IMR-90 (cell line): ENCODE measurements around the gene GIPR. TPM values are rescaled to one million over a fixed set of nuclear protein-coding genes. Genes with fewer than 3 reads are reported as not detected.
A peak's percentile ranks its signal among the peaks of the same experiment; 100 is the strongest.

Source experiments
- ATAC-seq: fragments of 200-7000 bp; cut with Tn5 transposase; 2 replicates; pipeline ENCODE4 v1.9.1; 2020; ENCODE audit warnings: low read depth, mild to moderate bottlenecking, moderate library complexity
- BruUV-seq: library from RNA; stranded (reverse); fragments of 400-500 nt; replicated peaks from 2 replicates; lab custom pipeline; 2021; lab: Mats Ljungman, UMichigan
- CTCF ChIA-PET: fragments of 300-600 bp; formaldehyde crosslinking; extraction: SDS; loops from one replicate; lab custom pipeline; 2021; ENCODE audit warnings: antibody characterized with exemption; lab: Yijun Ruan, JAX
- POLR2A ChIA-PET: fragments of 300-600 bp; sonication (Branson Sonifier 250); formaldehyde crosslinking; loops from one replicate; lab custom pipeline; 2022; ENCODE audit warnings: antibody characterized with exemption; ENCODE audit not compliant: unreplicated experiment; lab: Charles Lee
- DNase-seq: peaks from one replicate; pipeline ENCODE4 v3.0.0; 2013
- H2AFZ ChIP-seq: replicated peaks from 2 replicates; pipeline ENCODE3; 2013; ENCODE audit warnings: low read length, mild to moderate bottlenecking; ENCODE audit not compliant: poor library complexity
- H2AK5ac ChIP-seq: 2 replicates; pipeline ENCODE4 v1.6.1; 2013; ENCODE audit warnings: low read depth, low read length, inconsistent platforms
- H2AK9ac ChIP-seq: replicated peaks from 2 replicates; pipeline ENCODE3; 2013; ENCODE audit warnings: mild to moderate bottlenecking, low read depth, low read length, moderate library complexity; ENCODE audit not compliant: poor library complexity
- H2BK120ac ChIP-seq: 2 replicates; pipeline ENCODE4 v1.6.1; 2013; ENCODE audit warnings: low read depth, low read length, inconsistent platforms
- H2BK15ac ChIP-seq: 3 replicates; pipeline ENCODE4 v1.6.1; 2013; ENCODE audit warnings: low read depth, low read length, inconsistent platforms
- H2BK20ac ChIP-seq: 2 replicates; pipeline ENCODE4 v1.6.1; 2013; ENCODE audit warnings: low read depth, mild to moderate bottlenecking, inconsistent platforms, low read length, moderate library complexity
- H2BK5ac ChIP-seq: 2 replicates; pipeline ENCODE4 v1.6.1; 2013; ENCODE audit warnings: mild to moderate bottlenecking, low read depth, low read length, inconsistent platforms; ENCODE audit not compliant: poor library complexity, severe bottlenecking
- H3K14ac ChIP-seq: replicated peaks from 2 replicates; pipeline ENCODE4 v1.6.1; 2013; ENCODE audit warnings: low read depth, low read length, inconsistent platforms
- H3K18ac ChIP-seq: 2 replicates; pipeline ENCODE4 v1.6.1; 2013; ENCODE audit warnings: low read depth, low read length, control low read depth
- H3K23ac ChIP-seq: 2 replicates; pipeline ENCODE4 v1.6.1; 2013; ENCODE audit warnings: low read depth, low read length, inconsistent platforms
- H3K27ac ChIP-seq: 2 replicates; pipeline ENCODE4 v1.5.1; 2013; ENCODE audit warnings: mild to moderate bottlenecking, control low read depth, low read length; ENCODE audit not compliant: insufficient read depth
- H3K27me3 ChIP-seq: 2 replicates; pipeline ENCODE4 v1.6.1; 2013; ENCODE audit warnings: low read length; ENCODE audit not compliant: control insufficient read depth, insufficient read depth
- H3K36me3 ChIP-seq: 2 replicates; pipeline ENCODE4 v1.6.1; 2013; ENCODE audit warnings: low read length, mixed read lengths; ENCODE audit not compliant: control insufficient read depth, insufficient read depth
- H3K4ac ChIP-seq: 2 replicates; pipeline ENCODE4 v1.6.1; 2013; ENCODE audit warnings: low read depth, low read length, inconsistent platforms
- H3K4me1 ChIP-seq: 2 replicates; pipeline ENCODE4 v1.6.1; 2013; ENCODE audit warnings: low read length, mixed read lengths; ENCODE audit not compliant: control insufficient read depth, insufficient read depth
- H3K4me2 ChIP-seq: 2 replicates; pipeline ENCODE4 v1.6.1; 2013; ENCODE audit warnings: low read depth, mild to moderate bottlenecking, control low read depth, low read length, moderate library complexity
- H3K4me3 ChIP-seq: 2 replicates; pipeline ENCODE4 v1.5.1; 2013; ENCODE audit warnings: low read depth, mild to moderate bottlenecking, control low read depth, low read length, moderate library complexity; ENCODE audit not compliant: insufficient read depth
- H3K56ac ChIP-seq: 2 replicates; pipeline ENCODE4 v1.6.1; 2013; ENCODE audit warnings: low read length, inconsistent platforms; ENCODE audit not compliant: insufficient read depth; ENCODE audit errors: extremely low read depth
- H3K79me1 ChIP-seq, 2 experiments: 2 replicates each; pipeline ENCODE4 v1.6.1; 2013; ENCODE audit warnings: low read length in 2 of 2, inconsistent platforms in 1 of 2, low read depth in 1 of 2
- H3K9ac ChIP-seq: 2 replicates; pipeline ENCODE4 v1.6.1; 2013; ENCODE audit warnings: low read depth, low read length, control low read depth
- H3K9me1 ChIP-seq: 2 replicates; pipeline ENCODE4 v1.6.1; 2013; ENCODE audit warnings: low read length, inconsistent platforms; ENCODE audit not compliant: insufficient read depth
- H3K9me3 ChIP-seq: 2 replicates; pipeline ENCODE4 v1.6.1; 2013; ENCODE audit warnings: low read length; ENCODE audit not compliant: control insufficient read depth, insufficient read depth
- H4K20me1 ChIP-seq: 2 replicates; pipeline ENCODE4 v1.6.1; 2013; ENCODE audit warnings: low read length, inconsistent platforms; ENCODE audit not compliant: insufficient read depth
- H4K5ac ChIP-seq: 2 replicates; pipeline ENCODE4 v1.6.1; 2013; ENCODE audit warnings: mild to moderate bottlenecking, low read depth, low read length, control low read depth
- H4K8ac ChIP-seq, 2 experiments: 2 replicates each; pipeline ENCODE4 v1.6.1; 2013; ENCODE audit warnings: low read depth in 2 of 2, low read length in 2 of 2, control low read depth in 1 of 2, inconsistent platforms in 1 of 2
- H4K91ac ChIP-seq: 2 replicates; pipeline ENCODE4 v1.6.1; 2013; ENCODE audit warnings: low read depth, low read length, inconsistent platforms; ENCODE audit not compliant: insufficient read depth
- BHLHE40 ChIP-seq: fragments of 150-350 bp; IDR thresholded peaks from 2 replicates; pipeline ENCODE4 v1.6.1; 2016; ENCODE audit warnings: mild to moderate bottlenecking, low read depth, low read length
- NFE2L2 ChIP-seq: fragments of 150-350 bp; IDR thresholded peaks from 2 replicates; pipeline ENCODE4 v1.6.1; 2016; ENCODE audit warnings: low read depth, mild to moderate bottlenecking, low read length
- POLR2A ChIP-seq: IDR thresholded peaks from 2 replicates; pipeline ENCODE4 v1.6.1; 2012; ENCODE audit warnings: mild to moderate bottlenecking, low read depth, low read length
- WGBS, 2 experiments: methylation state at CpG; one replicate each; pipeline versions ENCODE4 v1.1.5 to v1.1.7; 2013; ENCODE audit warnings: missing lambda C conversion rate in 2 of 2; ENCODE audit not compliant: insufficient read length in 1 of 2; ENCODE audit errors: extremely low coverage in 2 of 2; 5-methylcytosine and 5-hydroxymethylcytosine counted together
- dilution Hi-C: fragments of 300-500 bp; cut with HindIII; formaldehyde crosslinking; loops from one replicate; pipeline ENCODE4 v1.14.3; 2018; ENCODE audit warnings: low sequenced_read_pairs; ENCODE audit not compliant: unreplicated experiment
- in situ Hi-C: fragments of 300-500 bp; cut with MboI; formaldehyde crosslinking; loops from 3 replicates; pipeline ENCODE4 v1.14.3; 2019; ENCODE audit warnings: low sequenced_read_pairs, inconsistent platforms, mixed read lengths
- intact Hi-C: fragments of 100-400 bp; cut with micrococcal nuclease; formaldehyde crosslinking; loops from 2 replicates; pipeline ENCODE4 v1.10.0; 2022
- polyA plus RNA-seq, 3 experiments: library from polyadenylated mRNA; depleted of rRNA; stranded (reverse); fragments of >200 nt; gene quantifications; 2 replicates each; pipeline ENCODE4 v1.2.3, GENCODE V29; 2012; ENCODE audit warnings: low replicate concordance in 1 of 3
- total RNA-seq: library from RNA; depleted of rRNA; stranded (reverse); fragments of >200 nt; gene quantifications from 2 replicates; pipeline ENCODE4 v1.2.3, GENCODE V29; 2012
- TF ChIP-seq, protein P1 (sequence below): fragments of 150-350 bp; IDR thresholded peaks from 2 replicates; pipeline ENCODE4 v1.6.1; 2017; ENCODE audit warnings: mild to moderate bottlenecking, antibody characterized with exemption, low read length, low read depth

Gene GIPR
- total and polyA plus RNA-seq, 2 of the 4 experiments (the other 2 are of a cell fraction), result 0.18 to 1.2 TPM

- TF ChIP-seq, protein P1, sequence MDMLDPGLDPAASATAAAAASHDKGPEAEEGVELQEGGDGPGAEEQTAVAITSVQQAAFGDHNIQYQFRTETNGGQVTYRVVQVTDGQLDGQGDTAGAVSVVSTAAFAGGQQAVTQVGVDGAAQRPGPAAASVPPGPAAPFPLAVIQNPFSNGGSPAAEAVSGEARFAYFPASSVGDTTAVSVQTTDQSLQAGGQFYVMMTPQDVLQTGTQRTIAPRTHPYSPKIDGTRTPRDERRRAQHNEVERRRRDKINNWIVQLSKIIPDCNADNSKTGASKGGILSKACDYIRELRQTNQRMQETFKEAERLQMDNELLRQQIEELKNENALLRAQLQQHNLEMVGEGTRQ, result no peak
- TF ChIP-seq BHLHE40, result 0 out of 2 replicates have a peak, but pooled peaks have one; percentile 39
These were observed 35.4 kb upstream of the GIPR start (continued) for GRCh38 chr19:45632468-45633196.

DNA sequence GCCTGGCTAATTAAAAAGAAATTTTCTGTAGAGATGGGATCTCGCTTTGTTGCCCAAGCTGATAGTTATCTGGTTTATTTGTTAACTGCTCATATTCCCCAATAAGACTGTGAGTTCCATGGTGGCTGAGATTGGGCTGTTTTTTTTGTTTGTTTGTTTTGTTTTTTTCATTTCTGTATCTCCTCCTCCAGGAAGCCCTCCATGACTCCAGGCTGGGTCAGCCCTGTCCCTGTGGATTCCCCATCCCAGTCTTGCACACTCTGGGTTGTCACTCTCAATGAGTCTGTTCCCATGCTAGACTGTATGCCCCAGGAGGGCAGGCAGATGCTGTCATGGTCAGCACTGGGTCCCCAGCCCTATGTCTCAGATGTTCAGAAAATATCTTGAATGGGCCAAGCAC lies 31.7 kb upstream of the GIPR start:
- in situ Hi-C loops, result no loop called here
- Histone ChIP-seq H4K8ac (no peak overlapping the region), H3K27ac (no peak overlapping the region), H3K56ac (no peak overlapping the region), H4K5ac (no peak overlapping the region), H2BK20ac (no peak overlapping the region), H2BK5ac (no peak overlapping the region), H3K4me1 (peaks cover 15% of the 10 kb centered on the region), H3K23ac (no peak overlapping the region), H3K4me2 (no peak overlapping the region), H3K18ac (no peak overlapping the region), H2BK120ac (no peak overlapping the region), H3K9me1 (peaks cover 7% of the 10 kb centered on the region; the same call in 1 of the 2 replicates), H3K9me3 (no peaks in the 10 kb centered on the region), H2AFZ (no peak overlapping the region), H3K9ac (no peak overlapping the region), H3K27me3 (no peaks in the 10 kb centered on the region), H3K36me3 (peaks cover 2% of the 10 kb centered on the region; the same call in 1 of the 2 replicates), H3K79me1 (peaks cover 14 to 39% of the 10 kb centered on the region in 2 experiments), H2AK5ac (no peak overlapping the region), H2BK15ac (no peak overlapping the region), H4K20me1 (no peaks in the 10 kb centered on the region), H4K91ac (no peak overlapping the region), H3K14ac (no peak overlapping the region), H3K4ac (no peak overlapping the region), H2AK9ac (no peak overlapping the region), H3K4me3 (no peak overlapping the region)
- no peak for TF ChIP-seq NFE2L2
- no peak for TF ChIP-seq POLR2A
- intact Hi-C loops, result no loop called here
- no peak for ATAC-seq
- ChIA-PET CTCF (interaction anchor here (1.0 kb wide), 1 partner anchor 41 kb away, joined by 4 read pairs; no protein-coding TSS in a partner anchor), POLR2A (no interaction called here)
- BruUV-seq, result no TSS peak
- WGBS, 2 experiments, result no CpG with 5 or more reads among the region's 1 CpG
- dilution Hi-C loops, result no loop called here
- no peak for DNase-seq
